Common myeloid progenitor, CD34-positive (primary cell): ENCODE data around the gene UST.

Experiments used
- CTCF ChIA-PET: fragments of 350-600 bp; sonication (Branson Sonifier 250); formaldehyde crosslinking; loops from one replicate; lab custom pipeline; 2021; ENCODE audit warnings: antibody characterized with exemption; lab: Charles Lee
- POLR2A ChIA-PET: fragments of 350-600 bp; sonication (Branson Sonifier 250); formaldehyde crosslinking; loops from one replicate; lab custom pipeline; 2021; ENCODE audit warnings: antibody characterized with exemption; lab: Charles Lee
- DNase-seq, 3 donors: peaks; one replicate each; pipeline versions ENCODE4 v3.0.0 to v3.0.0-alpha.2; 2013
- H3K27ac ChIP-seq, 2 experiments: 1 replicate in 1 of 2; 2 replicates in 1 of 2; pipeline ENCODE4 v1.7.0; 2013; ENCODE audit warnings: inconsistent platforms in 2 of 2, low read length in 2 of 2, mild to moderate bottlenecking in 2 of 2, low read depth in 1 of 2, moderate library complexity in 1 of 2; ENCODE audit not compliant: severe bottlenecking in 2 of 2, insufficient read depth in 1 of 2, poor library complexity in 1 of 2
- H3K27me3 ChIP-seq, 5 experiments: replicated peaks in 2 of 5; 1 replicate in 3 of 5; 2 replicates in 2 of 5; pipeline versions ENCODE4 v1.6.1 to v1.7.0; 2013; ENCODE audit warnings: low read length in 4 of 5, mild to moderate bottlenecking in 2 of 5, moderate library complexity in 2 of 5, inconsistent platforms in 1 of 5; ENCODE audit not compliant: insufficient read depth in 5 of 5, control insufficient read depth in 4 of 5
- H3K36me3 ChIP-seq, 4 experiments: 1 replicate in 2 of 4; 2 replicates in 2 of 4; pipeline versions ENCODE4 v1.6.1 to v1.7.0; 2013; ENCODE audit warnings: low read length in 3 of 4, control low read depth in 1 of 4, mild to moderate bottlenecking in 1 of 4; ENCODE audit not compliant: control insufficient read depth in 4 of 4, insufficient read depth in 4 of 4
- H3K4me1 ChIP-seq, 4 experiments: 1 replicate in 3 of 4; 2 replicates in 1 of 4; pipeline versions ENCODE4 v1.6.1 to v1.7.1; 2013; ENCODE audit warnings: low read length in 3 of 4, mild to moderate bottlenecking in 3 of 4, control low read depth in 1 of 4, inconsistent platforms in 1 of 4, moderate library complexity in 1 of 4; ENCODE audit not compliant: control insufficient read depth in 4 of 4, insufficient read depth in 4 of 4; ENCODE audit errors: control extremely low read depth in 1 of 4
- H3K4me3 ChIP-seq, 7 experiments: 1 replicate in 4 of 7; 2 replicates in 3 of 7; pipeline versions ENCODE4 v1.5.1 to v1.7.0; 2013; ENCODE audit warnings: mild to moderate bottlenecking in 7 of 7, low read length in 6 of 7, moderate library complexity in 6 of 7, inconsistent platforms in 2 of 7, low read depth in 2 of 7, control low read depth in 1 of 7; ENCODE audit not compliant: insufficient read depth in 4 of 7, control insufficient read depth in 1 of 7; ENCODE audit errors: extremely low read depth in 1 of 7
- H3K9me3 ChIP-seq, 5 experiments: 1 replicate in 4 of 5; 2 replicates in 1 of 5; pipeline versions ENCODE4 v1.6.1 to v1.7.1; 2013; ENCODE audit warnings: low read length in 4 of 5, mild to moderate bottlenecking in 2 of 5, inconsistent platforms in 1 of 5, low read depth in 1 of 5, moderate library complexity in 1 of 5; ENCODE audit not compliant: control insufficient read depth in 4 of 5, insufficient read depth in 2 of 5; ENCODE audit errors: control extremely low read depth in 1 of 5
- WGBS: methylation state at CpG from one replicate; pipeline ENCODE4 v1.1.5; 2013; ENCODE audit not compliant: insufficient coverage; 5-methylcytosine and 5-hydroxymethylcytosine counted together

Gene UST

GRCh38 chr6:149085557-149085938, 338.7 kb downstream of the UST start:
- DNase-seq, result no peak
- H3K9me3 ChIP-seq, result no peaks in the 10 kb centered on the region
- no peak overlapping the region for H3K27ac ChIP-seq
- no peaks in the 10 kb centered on the region for H3K27me3 ChIP-seq
- ChIA-PET CTCF (interaction anchor here (0.7 to 2.5 kb wide), 9 partner anchors 10 to 431 kb away, joined by 3 to 13 read pairs (median 5); no protein-coding TSS in a partner anchor), POLR2A (interaction anchor here (1.3 kb wide), 1 partner anchor 55 kb away, joined by 3 read pairs; no protein-coding TSS in a partner anchor)
- H3K36me3 ChIP-seq, result no peaks in the 10 kb centered on the region
- H3K4me3 ChIP-seq, result no peak overlapping the region
- H3K4me1 ChIP-seq, result peaks cover 8 to 54% (median 16%) of the 10 kb centered on the region in 4 experiments

GRCh38 chr6:149086363-149086762, 339.5 kb downstream of the UST start:
- WGBS, result no CpG with 5 or more reads among the region's 3 CpGs
- Histone ChIP-seq H3K36me3 (no peaks in the 10 kb centered on the region), H3K27ac (no peak overlapping the region), H3K4me1 (peaks cover 3 to 47% (median 15%) of the 10 kb centered on the region in 4 experiments), H3K9me3 (no peaks in the 10 kb centered on the region), H3K4me3 (no peak overlapping the region), H3K27me3 (no peaks in the 10 kb centered on the region)
- CTCF ChIA-PET, result interaction anchor here (2.5 kb wide), 1 partner anchor 345 kb away, joined by 13 read pairs; no protein-coding TSS in a partner anchor
- no peak for DNase-seq
- POLR2A ChIA-PET, result no interaction called here

- H3K4me1 ChIP-seq, result peaks cover 2 to 36% (median 15%) of the 10 kb centered on the region in 4 experiments
- 92% methylated on average over 6 of the region's 6 CpGs for WGBS
- no peaks in the 10 kb centered on the region for H3K36me3 ChIP-seq
- ChIA-PET CTCF (interaction anchor here (0.7 to 2.2 kb wide), 12 partner anchors 9 to 346 kb away, joined by 3 to 10 read pairs (median 3); no protein-coding TSS in a partner anchor), POLR2A (no interaction called here)
- no peak for DNase-seq
- H3K27ac ChIP-seq, result no peak overlapping the region
- H3K27me3 ChIP-seq, result no peaks in the 10 kb centered on the region
- no peaks in the 10 kb centered on the region for H3K9me3 ChIP-seq
- no peak overlapping the region for H3K4me3 ChIP-seq
Measured at GRCh38 chr6:149087898-149088297, 341.1 kb downstream of the UST start.

DNA sequence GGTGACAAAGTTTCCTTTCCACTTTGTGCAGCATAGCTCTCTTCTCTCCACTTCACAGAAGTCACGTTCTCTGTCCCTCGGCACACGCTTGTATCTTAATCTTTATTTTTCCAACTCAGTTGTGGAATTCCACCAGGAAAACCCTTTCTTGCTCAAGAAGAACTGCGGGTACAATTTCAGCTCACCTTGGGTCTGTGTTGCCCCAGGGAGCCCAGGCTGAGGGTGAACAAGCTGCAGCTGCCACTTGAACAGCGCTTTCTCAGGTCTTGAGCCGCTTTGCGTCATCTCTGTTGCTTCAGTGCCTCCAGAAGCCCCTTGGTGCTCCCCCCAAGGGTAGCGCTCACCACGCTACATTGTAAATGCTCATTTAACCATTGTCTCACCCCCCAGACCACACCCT, 341.5 kb downstream of the UST start:
- 95% methylated on average over 9 of the region's 9 CpGs for WGBS
- CTCF ChIA-PET, result interaction anchor here (0.7 to 2.2 kb wide), 14 partner anchors 9 to 345 kb away, joined by 3 to 10 read pairs (median 3); no protein-coding TSS in a partner anchor
- H3K27me3 ChIP-seq, result no peaks in the 10 kb centered on the region
- no peaks in the 10 kb centered on the region for H3K9me3 ChIP-seq
- no peaks in the 10 kb centered on the region for H3K36me3 ChIP-seq
- POLR2A ChIA-PET, result no interaction called here
- no peak overlapping the region for H3K4me3 ChIP-seq
- DNase-seq, result no peak
- no peak overlapping the region for H3K27ac ChIP-seq
- peaks cover 0 to 36% (median 12%) of the 10 kb centered on the region in 4 experiments for H3K4me1 ChIP-seq

- H3K27me3 ChIP-seq, result no peaks in the 10 kb centered on the region
Measured at GRCh38 chr6:149089510-149089909, 342.7 kb downstream of the UST start.

DNA sequence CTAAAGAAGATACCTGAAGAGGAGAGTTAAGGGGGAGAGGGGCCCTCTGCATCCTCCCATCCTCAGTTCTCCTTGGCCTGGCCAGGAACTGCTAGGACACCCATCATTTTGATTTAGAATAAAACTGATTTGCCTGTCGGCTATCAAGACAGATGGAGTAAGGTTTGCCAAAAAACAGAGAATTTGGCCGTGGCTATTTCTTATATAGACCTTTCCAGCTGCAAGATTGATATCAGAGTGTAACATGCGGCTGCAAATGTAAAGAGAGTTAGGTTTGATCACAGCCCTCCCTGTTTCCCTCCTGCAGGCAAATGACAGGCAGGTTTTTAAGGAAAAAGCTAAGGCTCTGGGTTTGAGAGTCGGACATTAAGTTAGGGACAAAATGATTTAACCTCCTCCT, 344.1 kb downstream of the UST start:
- no peaks in the 10 kb centered on the region for H3K36me3 ChIP-seq
- H3K4me1 ChIP-seq, result peaks cover 10 to 45% (median 27%) of the 10 kb centered on the region in 4 experiments
- H3K4me3 ChIP-seq, result no peak overlapping the region
- H3K9me3 ChIP-seq, result no peaks in the 10 kb centered on the region
- POLR2A ChIA-PET, result interaction anchor here (0.6 kb wide), 1 partner anchor 56 kb away, joined by 3 read pairs; no protein-coding TSS in a partner anchor
- DNase-seq, result no peak
- H3K27me3 ChIP-seq, result no peaks in the 10 kb centered on the region
- WGBS, result 82% methylated on average over 3 of the region's 4 CpGs
- CTCF ChIA-PET, result interaction anchor here (0.7 to 1.6 kb wide), 5 partner anchors 9 to 225 kb away, joined by 3 to 4 read pairs (median 4); no protein-coding TSS in a partner anchor
- no peak overlapping the region for H3K27ac ChIP-seq

More at GRCh38 chr6:149089510-149089909, 342.7 kb downstream of the UST start:
- 86% methylated on average over 8 of the region's 8 CpGs for WGBS
- Histone ChIP-seq H3K4me3 (no peak overlapping the region), H3K36me3 (no peaks in the 10 kb centered on the region), H3K9me3 (no peaks in the 10 kb centered on the region), H3K4me1 (peaks cover 7 to 36% (median 15%) of the 10 kb centered on the region in 4 experiments), H3K27ac (no peak overlapping the region)
- ChIA-PET CTCF (interaction anchor here (0.7 to 1.7 kb wide), 17 partner anchors 9 to 345 kb away, joined by 3 to 6 read pairs (median 4); no protein-coding TSS in a partner anchor), POLR2A (no interaction called here)
- DNase-seq, result peak in 2 of 3 donors; percentile 60 to 69

- no peak for DNase-seq
- Histone ChIP-seq H3K27ac (no peak overlapping the region), H3K36me3 (peaks cover 0 to 3% (median 0%) of the 10 kb centered on the region in 4 experiments), H3K9me3 (peaks cover 0 to 12% (median 0%) of the 10 kb centered on the region in 5 experiments), H3K27me3 (no peaks in the 10 kb centered on the region), H3K4me1 (peaks cover 10 to 56% (median 39%) of the 10 kb centered on the region in 4 experiments), H3K4me3 (peak overlapping the region in 1 of 7 experiments; percentile 11)
- ChIA-PET CTCF (interaction anchor here (1.7 to 2.1 kb wide), 2 partner anchors 38 to 338 kb away, joined by 9 to 11 read pairs; no protein-coding TSS in a partner anchor), POLR2A (no interaction called here)
- 90% methylated on average over 3 of the region's 3 CpGs for WGBS
Measured at GRCh38 chr6:149093643-149094042, 346.8 kb downstream of the UST start.
